ENCODE data around the gene YDJC. TPM values are rescaled to one million over a fixed set of nuclear protein-coding genes. Genes with fewer than 3 reads are reported as not detected.
A peak's percentile ranks its signal among the peaks of the same experiment; 100 is the strongest.

The YDJC gene
- total RNA-seq, 4 donors from 2014 or later = 34.1 to 53.8 (median 39.6) TPM

DNA sequence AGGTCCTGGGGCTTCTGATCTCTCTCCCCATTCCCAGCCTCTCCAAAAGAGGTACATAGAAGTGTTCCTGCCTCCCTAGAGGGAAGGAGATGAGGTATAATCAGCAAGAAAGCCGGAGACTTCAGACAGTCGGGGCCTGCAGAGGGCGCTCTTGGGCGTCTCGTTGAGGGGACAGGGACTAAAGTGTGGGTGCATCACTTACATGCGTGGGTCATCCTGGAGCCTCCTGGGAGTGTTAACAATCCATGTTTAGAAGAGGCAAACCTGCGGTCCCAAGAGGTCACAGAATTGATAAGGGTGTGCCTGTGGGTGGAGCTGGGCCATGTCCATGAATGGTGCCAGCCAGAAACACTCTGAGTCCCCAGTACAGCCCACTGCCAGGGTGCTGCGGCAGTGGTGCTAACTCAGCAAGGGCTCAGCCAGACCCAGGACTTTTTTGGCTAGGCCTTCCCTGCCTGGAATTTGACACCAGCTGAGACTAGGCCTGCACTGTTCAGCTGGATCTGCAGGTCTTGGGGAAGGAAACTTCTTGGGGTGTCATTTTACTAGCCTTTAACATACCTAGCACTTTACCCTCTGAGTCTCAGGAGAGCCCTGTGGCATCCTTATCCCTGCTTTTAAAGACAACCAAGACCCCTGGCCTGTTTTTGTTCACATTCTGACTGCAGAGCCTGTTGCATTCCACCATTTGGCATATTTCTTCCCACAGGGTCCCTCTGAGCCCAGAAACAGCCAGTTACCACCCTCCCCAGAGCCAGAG lies 5.5 kb downstream of the YDJC start:
- H3K36me3 ChIP-seq = peaks cover 0 to 72% (median 0%) of the 10 kb centered on the region in 3 donors
- intact Hi-C loops (cut with DNase I) = no loop called here
- peak overlapping the region in 3 of 4 donors; percentile 13 to 49 (median 22) for H3K27ac ChIP-seq
- WGBS, 2 donors = 100% methylated on average over 1 of the region's 8 CpGs; no CpG with 5 or more reads in 1 of the 2 donors
- no peak overlapping the region for H3K4me3 ChIP-seq
- H3K27me3 ChIP-seq = no peaks in the 10 kb centered on the region
- no peak for DNase-seq
- peaks cover 34 to 80% (median 40%) of the 10 kb centered on the region in 3 donors for H3K4me1 ChIP-seq
- no peaks in the 10 kb centered on the region for H3K9me3 ChIP-seq
- no peak for TF ChIP-seq POLR2A (IDR thresholded peaks at IDR 0.05)
- TF ChIP-seq, protein P1, sequence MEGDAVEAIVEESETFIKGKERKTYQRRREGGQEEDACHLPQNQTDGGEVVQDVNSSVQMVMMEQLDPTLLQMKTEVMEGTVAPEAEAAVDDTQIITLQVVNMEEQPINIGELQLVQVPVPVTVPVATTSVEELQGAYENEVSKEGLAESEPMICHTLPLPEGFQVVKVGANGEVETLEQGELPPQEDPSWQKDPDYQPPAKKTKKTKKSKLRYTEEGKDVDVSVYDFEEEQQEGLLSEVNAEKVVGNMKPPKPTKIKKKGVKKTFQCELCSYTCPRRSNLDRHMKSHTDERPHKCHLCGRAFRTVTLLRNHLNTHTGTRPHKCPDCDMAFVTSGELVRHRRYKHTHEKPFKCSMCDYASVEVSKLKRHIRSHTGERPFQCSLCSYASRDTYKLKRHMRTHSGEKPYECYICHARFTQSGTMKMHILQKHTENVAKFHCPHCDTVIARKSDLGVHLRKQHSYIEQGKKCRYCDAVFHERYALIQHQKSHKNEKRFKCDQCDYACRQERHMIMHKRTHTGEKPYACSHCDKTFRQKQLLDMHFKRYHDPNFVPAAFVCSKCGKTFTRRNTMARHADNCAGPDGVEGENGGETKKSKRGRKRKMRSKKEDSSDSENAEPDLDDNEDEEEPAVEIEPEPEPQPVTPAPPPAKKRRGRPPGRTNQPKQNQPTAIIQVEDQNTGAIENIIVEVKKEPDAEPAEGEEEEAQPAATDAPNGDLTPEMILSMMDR (IDR thresholded peaks at IDR 0.05) = peak in 4 of 6 experiments; percentile 8 to 42 (median 24)

DNA sequence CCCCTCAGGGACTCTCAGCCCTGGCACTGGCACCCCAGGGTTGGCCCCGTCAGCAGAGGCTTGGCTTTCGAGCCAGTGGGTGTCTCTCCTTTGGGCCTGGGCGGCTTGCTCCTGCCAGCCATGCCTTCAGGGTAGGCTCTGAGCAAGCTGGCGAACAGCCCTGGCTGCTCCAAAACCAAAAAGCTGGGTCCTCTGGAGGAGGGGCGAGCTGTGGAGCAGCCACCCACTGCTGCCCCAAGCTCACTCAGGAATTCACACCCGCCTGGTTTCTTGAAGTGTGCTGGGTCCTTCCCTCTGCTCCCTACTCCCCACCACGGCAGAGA lies 6.2 kb downstream of the YDJC start:
- TF ChIP-seq, protein P1 (IDR thresholded peaks at IDR 0.05) = no peak
- TF ChIP-seq POLR2A (IDR thresholded peaks at IDR 0.05) = no peak
- no CpG with 5 or more reads among the region's 7 CpGs for WGBS, 2 donors
- Histone ChIP-seq H3K36me3 (peaks cover 0 to 79% (median 0%) of the 10 kb centered on the region in 3 donors), H3K27ac (peak overlapping the region in 3 of 4 donors; percentile 13 to 30 (median 22)), H3K9me3 (no peaks in the 10 kb centered on the region), H3K27me3 (no peaks in the 10 kb centered on the region), H3K4me1 (peaks cover 28 to 73% (median 33%) of the 10 kb centered on the region in 3 donors), H3K4me3 (no peak overlapping the region)
- DNase-seq = no peak
- intact Hi-C loops (cut with DNase I) = no loop called here

DNA sequence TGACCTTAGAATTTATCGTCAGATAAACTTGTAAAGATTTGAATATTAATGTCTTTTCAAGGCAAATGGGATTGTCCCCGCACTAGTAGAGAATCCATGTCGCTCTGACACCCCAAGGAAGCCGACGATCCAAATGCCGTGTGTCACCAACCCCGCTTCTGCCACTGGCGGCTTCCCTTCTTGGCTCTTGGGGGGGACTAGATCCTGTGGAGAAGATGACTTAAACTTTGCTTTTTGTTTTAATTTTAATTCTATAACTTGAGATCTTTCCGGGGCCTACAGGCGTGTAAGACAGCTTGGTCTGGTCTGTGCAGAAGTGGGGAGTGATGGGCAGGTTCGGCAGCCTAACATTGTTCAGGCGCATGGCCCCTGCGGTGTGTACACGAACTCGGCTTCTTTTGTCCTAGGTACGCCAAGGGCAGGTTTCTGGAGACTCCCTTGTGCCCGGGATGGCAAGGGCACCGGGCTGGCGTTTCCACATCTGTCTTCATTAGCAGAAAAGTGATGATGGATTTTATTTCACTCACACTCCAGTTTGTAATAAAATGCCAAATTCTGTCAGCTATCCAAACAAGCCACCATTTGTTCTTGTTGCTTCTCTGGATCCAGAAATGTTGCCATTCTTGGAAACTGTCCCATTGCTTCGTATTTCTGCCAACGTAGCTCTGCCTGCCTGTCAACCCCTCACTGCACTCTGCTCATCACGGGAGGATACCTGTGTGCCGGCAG lies 6.7 kb downstream of the YDJC start:
- peaks cover 0 to 79% (median 0%) of the 10 kb centered on the region in 3 donors for H3K36me3 ChIP-seq
- H3K27me3 ChIP-seq = no peaks in the 10 kb centered on the region
- no peaks in the 10 kb centered on the region for H3K9me3 ChIP-seq
- TF ChIP-seq, protein P1 (IDR thresholded peaks at IDR 0.05) = no peak
- no peak for TF ChIP-seq POLR2A (IDR thresholded peaks at IDR 0.05)
- WGBS, 2 donors = 63 to 76% methylated on average over 21 to 22 of the region's 23 CpGs
- peaks cover 23 to 67% (median 28%) of the 10 kb centered on the region in 3 donors for H3K4me1 ChIP-seq
- intact Hi-C loops (cut with DNase I) = no loop called here
- peak overlapping the region in 3 of 4 donors; percentile 13 to 30 (median 22) for H3K27ac ChIP-seq
- no peak for DNase-seq
- no peak overlapping the region for H3K4me3 ChIP-seq

DNA sequence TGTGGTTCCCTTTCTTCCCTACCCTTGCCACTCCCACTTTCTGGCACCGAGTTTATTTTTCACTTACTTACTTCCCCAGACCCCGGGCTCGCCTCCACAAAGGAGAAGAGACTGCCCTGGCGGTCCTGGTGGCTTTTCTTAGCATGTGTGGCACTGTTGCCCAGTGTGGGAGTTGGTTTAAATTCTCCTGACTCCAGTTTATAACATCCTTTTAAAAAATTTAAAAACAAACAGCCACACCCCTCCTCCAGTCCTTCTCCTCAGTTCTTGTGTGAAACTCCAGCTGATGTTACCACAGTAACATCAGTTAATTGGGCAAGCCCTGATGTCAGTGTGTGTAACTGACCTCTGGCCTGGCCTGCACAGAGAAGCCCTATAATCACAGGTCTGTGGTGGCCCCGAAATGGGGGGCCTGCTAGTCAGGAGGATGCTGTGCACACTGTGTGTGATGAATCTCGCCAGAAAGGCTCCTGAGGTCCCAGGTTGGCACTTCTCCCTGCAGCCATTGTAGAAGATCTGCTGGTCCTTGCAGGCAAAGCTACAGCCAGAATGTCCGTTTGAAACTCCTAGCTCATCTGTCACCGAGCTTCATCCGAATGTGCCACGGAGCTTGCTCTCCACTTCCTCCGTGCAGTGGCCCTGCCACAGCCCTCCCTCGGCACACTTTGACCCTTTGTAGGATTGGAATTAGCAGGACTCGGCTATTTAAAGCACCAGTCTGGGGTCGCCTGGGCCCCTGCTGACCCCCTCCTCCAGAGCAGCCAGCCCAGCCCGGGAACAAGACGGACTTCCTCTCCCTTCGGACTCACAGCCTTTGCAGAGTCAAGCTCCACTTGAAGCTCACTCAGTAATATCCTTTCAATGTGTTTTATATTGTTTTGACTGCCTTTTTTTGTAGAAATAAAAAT lies 7.6 kb downstream of the YDJC start:
- Histone ChIP-seq H3K27me3 (no peaks in the 10 kb centered on the region), H3K4me1 (peaks cover 21 to 59% (median 24%) of the 10 kb centered on the region in 3 donors), H3K4me3 (no peak overlapping the region), H3K36me3 (peaks cover 0 to 77% (median 0%) of the 10 kb centered on the region in 3 donors), H3K27ac (no peak overlapping the region), H3K9me3 (no peaks in the 10 kb centered on the region)
- intact Hi-C loops (cut with DNase I) = no loop called here
- DNase-seq = no peak
- TF ChIP-seq, protein P1 (IDR thresholded peaks at IDR 0.05) = no peak
- TF ChIP-seq POLR2A (IDR thresholded peaks at IDR 0.05) = no peak
- WGBS, 2 donors = 64 to 72% methylated on average over 10 to 17 of the region's 17 CpGs
